MM.1S (cell line): ENCODE results near the gene GSTCD.

Source experiments
- DNase-seq: peaks from one replicate; pipeline ENCODE4 v3.0.0-alpha.2; 2015
- H2AFZ ChIP-seq: fragments of 300-600 bp; sonication (generic); 2 replicates; pipeline ENCODE4 v1.6.0; 2016; ENCODE audit warnings: antibody characterized with exemption, low read length
- H3F3A ChIP-seq: fragments of 300-600 bp; sonication (generic); 2 replicates; pipeline ENCODE4 v1.6.1; 2016; ENCODE audit warnings: mild to moderate bottlenecking, antibody characterized with exemption, low read length, moderate library complexity, mixed read lengths; ENCODE audit not compliant: insufficient read depth
- H3K27ac ChIP-seq: fragments of 300-600 bp; sonication (generic); 2 replicates; pipeline ENCODE4 v1.5.1; 2016; ENCODE audit warnings: mild to moderate bottlenecking, low read length
- H3K27me3 ChIP-seq: fragments of 300-600 bp; sonication (generic); replicated peaks from 2 replicates; pipeline ENCODE4 v1.6.0; 2016; ENCODE audit warnings: low read length; ENCODE audit not compliant: insufficient read depth
- H3K36me3 ChIP-seq: fragments of 300-600 bp; sonication (generic); replicated peaks from 2 replicates; pipeline ENCODE4 v1.6.1; 2016; ENCODE audit warnings: mild to moderate bottlenecking, low read length, mixed read lengths; ENCODE audit not compliant: insufficient read depth
- H3K4me1 ChIP-seq: fragments of 300-600 bp; sonication (generic); 2 replicates; pipeline ENCODE4 v1.6.1; 2016; ENCODE audit warnings: low read length, mixed read lengths
- H3K4me2 ChIP-seq: fragments of 300-600 bp; sonication (generic); 2 replicates; pipeline ENCODE4 v1.6.0; 2016; ENCODE audit warnings: low read depth, low read length
- H3K4me3 ChIP-seq: fragments of 300-600 bp; sonication (generic); 2 replicates; pipeline ENCODE4 v1.5.1; 2016; ENCODE audit warnings: low read length, mixed read lengths
- H3K79me2 ChIP-seq: fragments of 300-600 bp; sonication (generic); 2 replicates; pipeline ENCODE4 v1.6.1; 2016; ENCODE audit warnings: mixed run types, low read length, mixed read lengths
- H3K9ac ChIP-seq: fragments of 300-600 bp; sonication (generic); 2 replicates; pipeline ENCODE4 v1.6.1; 2016; ENCODE audit warnings: low read length, mixed read lengths
- H3K9me2 ChIP-seq: fragments of 300-600 bp; sonication (generic); replicated peaks from 2 replicates; pipeline ENCODE4 v1.6.1; 2016; ENCODE audit warnings: mild to moderate bottlenecking, low read length, mixed read lengths; ENCODE audit not compliant: insufficient read depth
- H3K9me3 ChIP-seq: fragments of 300-600 bp; sonication (generic); replicated peaks from 2 replicates; pipeline ENCODE4 v1.6.1; 2016; ENCODE audit warnings: mild to moderate bottlenecking, low read length, mixed read lengths; ENCODE audit not compliant: insufficient read depth
- H4K20me1 ChIP-seq: fragments of 300-600 bp; sonication (generic); 2 replicates; pipeline ENCODE4 v1.6.1; 2016; ENCODE audit warnings: mild to moderate bottlenecking, low read length, moderate library complexity, mixed read lengths; ENCODE audit not compliant: insufficient read depth
- EZH2 ChIP-seq: fragments of 300-600 bp; sonication (generic); optimal IDR thresholded peaks from 2 replicates; pipeline ENCODE3; 2017; ENCODE audit warnings: low read depth, mild to moderate bottlenecking, antibody characterized with exemption, low read length, mixed read lengths
- EZH2phosphoT487 ChIP-seq: fragments of 300-600 bp; sonication (generic); IDR thresholded peaks from 2 replicates; pipeline ENCODE4 v1.6.1; 2018; ENCODE audit warnings: antibody characterized with exemption, low read length
- TF ChIP-seq, protein P1 (sequence below): fragments of 300-600 bp; sonication (generic); IDR thresholded peaks from 2 replicates; pipeline ENCODE4 v1.5.1; 2016; ENCODE audit warnings: antibody characterized with exemption, low read length, mixed read lengths

Gene GSTCD

DNA sequence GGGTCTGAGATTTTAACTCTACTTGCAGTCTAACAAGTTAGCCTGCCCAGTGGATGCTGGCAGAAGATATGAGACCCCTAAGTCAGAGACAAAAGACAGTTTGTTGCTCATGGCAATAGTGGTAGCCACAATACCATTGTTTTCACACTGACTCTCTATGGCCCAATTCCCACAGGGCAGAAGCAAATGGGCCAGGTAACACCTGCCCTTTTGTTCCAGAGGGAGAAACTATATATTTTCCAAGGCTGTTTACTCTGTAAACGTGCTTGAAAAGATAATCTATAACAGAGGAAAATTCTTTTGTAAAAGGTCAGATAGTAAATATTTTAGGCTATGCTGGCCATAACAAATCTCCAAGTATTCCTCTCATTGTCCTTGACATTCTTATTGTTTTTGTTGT lies 129.5 kb downstream of the GSTCD start:
- Histone ChIP-seq H3K9ac (no peak overlapping the region), H4K20me1 (no peaks in the 10 kb centered on the region), H3K9me3 (no peaks in the 10 kb centered on the region), H3K4me2 (no peak overlapping the region), H3F3A (no peaks in the 10 kb centered on the region), H3K36me3 (no peaks in the 10 kb centered on the region), H3K27ac (no peak overlapping the region), H3K4me3 (no peak overlapping the region), H2AFZ (no peak overlapping the region), H3K4me1 (no peaks in the 10 kb centered on the region), H3K27me3 (no peaks in the 10 kb centered on the region), H3K9me2 (no peaks in the 10 kb centered on the region), H3K79me2 (no peaks in the 10 kb centered on the region)
- no peak for DNase-seq
- TF ChIP-seq, protein P1, sequence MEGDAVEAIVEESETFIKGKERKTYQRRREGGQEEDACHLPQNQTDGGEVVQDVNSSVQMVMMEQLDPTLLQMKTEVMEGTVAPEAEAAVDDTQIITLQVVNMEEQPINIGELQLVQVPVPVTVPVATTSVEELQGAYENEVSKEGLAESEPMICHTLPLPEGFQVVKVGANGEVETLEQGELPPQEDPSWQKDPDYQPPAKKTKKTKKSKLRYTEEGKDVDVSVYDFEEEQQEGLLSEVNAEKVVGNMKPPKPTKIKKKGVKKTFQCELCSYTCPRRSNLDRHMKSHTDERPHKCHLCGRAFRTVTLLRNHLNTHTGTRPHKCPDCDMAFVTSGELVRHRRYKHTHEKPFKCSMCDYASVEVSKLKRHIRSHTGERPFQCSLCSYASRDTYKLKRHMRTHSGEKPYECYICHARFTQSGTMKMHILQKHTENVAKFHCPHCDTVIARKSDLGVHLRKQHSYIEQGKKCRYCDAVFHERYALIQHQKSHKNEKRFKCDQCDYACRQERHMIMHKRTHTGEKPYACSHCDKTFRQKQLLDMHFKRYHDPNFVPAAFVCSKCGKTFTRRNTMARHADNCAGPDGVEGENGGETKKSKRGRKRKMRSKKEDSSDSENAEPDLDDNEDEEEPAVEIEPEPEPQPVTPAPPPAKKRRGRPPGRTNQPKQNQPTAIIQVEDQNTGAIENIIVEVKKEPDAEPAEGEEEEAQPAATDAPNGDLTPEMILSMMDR = no peak
- no peak for TF ChIP-seq EZH2phosphoT487
- no peak for TF ChIP-seq EZH2

DNA sequence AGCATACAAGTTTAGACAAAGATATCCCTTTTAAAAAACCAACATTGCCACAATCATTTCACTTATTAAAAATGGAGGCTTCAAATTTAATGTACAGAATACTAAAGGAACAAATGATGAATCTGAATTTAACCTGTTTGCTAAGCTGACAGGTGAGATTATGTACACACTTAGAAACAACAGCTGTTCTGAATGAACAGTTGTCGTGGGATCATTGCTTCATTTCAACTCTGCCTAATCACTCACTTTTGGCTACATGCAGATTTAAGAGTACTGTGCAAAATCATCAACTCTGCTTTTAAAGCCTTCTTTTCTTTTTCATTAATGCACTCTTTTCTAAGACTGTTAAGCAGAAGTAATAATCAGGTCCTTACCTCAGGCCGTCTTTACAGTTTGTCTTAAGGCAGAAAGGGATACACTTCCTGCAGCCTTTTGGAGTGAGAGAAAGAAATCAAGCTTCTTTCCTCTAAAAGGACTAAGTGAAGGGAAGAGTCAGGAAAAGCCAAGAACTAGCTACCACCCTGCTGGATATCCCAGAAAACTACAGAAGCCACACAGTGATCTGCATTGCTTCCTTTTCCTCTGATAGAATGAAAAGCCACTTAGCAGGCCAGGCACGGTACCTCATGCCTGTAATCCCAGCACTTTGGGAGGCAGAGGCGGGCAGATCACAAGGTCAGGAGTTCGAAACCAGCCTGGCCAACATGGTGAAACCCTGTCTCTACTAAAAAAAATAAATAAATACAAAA lies 132.0 kb downstream of the GSTCD start:
- TF ChIP-seq EZH2 (no peak), EZH2phosphoT487 (no peak)
- TF ChIP-seq, protein P1 = no peak
- no peaks in the 10 kb centered on the region for H3K27me3 ChIP-seq
- H3K9ac ChIP-seq = no peak overlapping the region
- H3K9me3 ChIP-seq = no peaks in the 10 kb centered on the region
- no peaks in the 10 kb centered on the region for H3K79me2 ChIP-seq
- no peak overlapping the region for H3K4me2 ChIP-seq
- H3K4me3 ChIP-seq = no peak overlapping the region
- H3K27ac ChIP-seq = no peak overlapping the region
- DNase-seq = no peak
- no peaks in the 10 kb centered on the region for H3F3A ChIP-seq
- no peak overlapping the region for H2AFZ ChIP-seq
- no peaks in the 10 kb centered on the region for H3K9me2 ChIP-seq
- no peaks in the 10 kb centered on the region for H4K20me1 ChIP-seq
- no peaks in the 10 kb centered on the region for H3K36me3 ChIP-seq
- no peaks in the 10 kb centered on the region for H3K4me1 ChIP-seq

DNA sequence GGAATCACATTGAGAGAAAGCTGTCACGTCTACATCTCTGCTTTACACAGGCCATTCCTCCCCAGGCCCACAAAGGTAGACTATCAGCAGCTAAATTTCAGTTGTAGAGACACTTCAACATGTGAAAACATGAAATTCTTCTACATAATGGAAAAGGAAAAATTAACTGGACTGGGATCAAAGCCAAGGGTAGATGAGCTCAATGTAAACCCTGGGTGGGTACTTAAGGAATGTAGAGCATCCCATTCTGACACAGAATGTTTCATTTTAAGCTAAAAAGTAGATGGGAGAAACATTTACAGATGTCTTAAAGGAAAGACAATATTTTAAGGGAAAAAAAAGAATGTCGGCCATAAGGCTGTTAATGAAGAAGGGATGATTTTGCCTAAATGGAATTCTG lies 135.4 kb downstream of the GSTCD start:
- H3K9me3 ChIP-seq = no peaks in the 10 kb centered on the region
- no peaks in the 10 kb centered on the region for H3K4me1 ChIP-seq
- no peaks in the 10 kb centered on the region for H3K36me3 ChIP-seq
- no peak overlapping the region for H3K9ac ChIP-seq
- no peaks in the 10 kb centered on the region for H3F3A ChIP-seq
- H3K27me3 ChIP-seq = no peaks in the 10 kb centered on the region
- H2AFZ ChIP-seq = no peak overlapping the region
- no peak overlapping the region for H3K4me3 ChIP-seq
- H3K27ac ChIP-seq = no peak overlapping the region
- TF ChIP-seq EZH2 (no peak), EZH2phosphoT487 (no peak)
- TF ChIP-seq, protein P1 = no peak
- no peak for DNase-seq
- no peaks in the 10 kb centered on the region for H3K79me2 ChIP-seq
- no peaks in the 10 kb centered on the region for H3K9me2 ChIP-seq
- no peaks in the 10 kb centered on the region for H4K20me1 ChIP-seq
- H3K4me2 ChIP-seq = no peak overlapping the region
